ENCODE measurements around the gene INPP5A.
"Not testable (repeated sequence)": the region's sequence is repeated elsewhere in the genome, so short reads cannot be mapped to it uniquely, and the experiment has no call there.

The INPP5A gene

DNA sequence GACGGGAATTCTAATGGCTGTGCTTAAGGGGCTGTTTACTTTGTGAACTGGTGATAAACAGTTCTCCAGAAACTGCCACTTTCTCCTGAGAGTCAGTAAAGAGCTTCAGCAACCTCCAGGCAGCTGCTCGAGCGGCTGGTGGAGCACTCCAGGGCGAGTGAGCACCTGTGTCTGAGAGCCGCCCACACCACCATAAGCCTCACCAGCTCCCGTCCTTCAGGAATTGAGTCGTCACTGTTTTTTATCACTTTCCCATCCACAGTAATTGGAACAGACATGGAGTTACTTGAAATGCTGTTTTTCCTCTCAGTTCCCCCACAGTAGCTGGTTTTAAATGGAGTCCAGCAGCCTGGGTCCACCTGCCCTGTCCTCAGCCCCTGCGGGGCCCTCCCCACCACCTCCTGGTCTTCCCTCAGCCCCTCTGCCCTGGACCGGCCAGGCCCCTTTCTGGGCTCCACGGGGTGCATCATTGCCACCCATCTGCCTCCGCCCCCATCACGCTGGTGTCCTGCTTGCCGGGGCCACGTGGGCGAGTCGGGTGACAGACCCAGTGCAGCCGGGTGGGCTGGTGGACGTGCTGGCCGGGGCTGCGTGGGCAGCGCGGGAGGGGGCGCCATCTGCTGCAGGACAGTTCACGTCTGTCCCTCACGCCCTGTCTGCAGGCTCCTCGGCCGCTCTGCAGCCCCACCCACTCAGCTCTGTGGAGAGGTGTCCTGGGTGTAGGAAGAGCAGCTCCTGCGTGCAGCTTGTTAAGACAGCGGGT, 192.4 kb downstream of the INPP5A start:
- no peak for DNase-seq

DNA sequence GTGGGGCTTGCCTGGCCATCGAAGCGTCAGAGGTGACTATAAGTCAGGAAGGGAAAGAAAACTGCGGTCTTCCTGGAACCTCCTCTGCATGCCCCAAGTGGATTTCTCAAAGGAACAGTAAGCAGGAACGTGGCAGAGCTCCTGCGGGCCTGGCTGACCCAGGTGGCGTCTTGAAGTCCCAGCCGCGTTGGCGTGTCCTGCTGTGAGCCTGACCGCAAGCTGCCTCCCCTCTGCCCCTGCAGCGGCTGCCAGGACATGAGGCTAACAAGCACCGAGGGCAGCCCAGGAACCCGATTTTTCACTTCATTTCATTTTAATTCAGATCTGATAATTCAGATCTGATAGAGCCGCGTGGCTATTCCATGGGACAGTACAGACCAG, 193.0 kb downstream of the INPP5A start:
- DNase-seq, result no peak

DNA sequence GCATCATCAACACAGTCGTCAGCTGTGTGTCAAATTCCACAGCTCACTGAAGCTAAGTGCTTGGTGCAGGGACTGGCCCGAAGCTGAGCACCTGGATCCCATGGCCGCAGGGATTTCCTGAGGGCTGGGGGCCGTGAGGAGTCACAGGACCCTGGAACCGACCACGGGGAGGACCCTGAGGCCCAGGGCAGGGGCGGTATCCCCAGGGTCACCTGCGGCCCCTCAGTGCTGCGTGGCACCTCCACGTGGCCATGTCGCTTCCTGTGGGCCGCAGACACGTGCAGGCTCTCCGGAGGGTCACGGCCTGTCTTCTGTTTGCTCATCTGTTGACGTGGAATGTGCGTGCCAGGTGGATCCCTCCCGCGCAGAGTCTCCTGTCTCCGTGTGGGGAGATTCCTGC, 194.9 kb downstream of the INPP5A start:
- no peak for DNase-seq

DNA sequence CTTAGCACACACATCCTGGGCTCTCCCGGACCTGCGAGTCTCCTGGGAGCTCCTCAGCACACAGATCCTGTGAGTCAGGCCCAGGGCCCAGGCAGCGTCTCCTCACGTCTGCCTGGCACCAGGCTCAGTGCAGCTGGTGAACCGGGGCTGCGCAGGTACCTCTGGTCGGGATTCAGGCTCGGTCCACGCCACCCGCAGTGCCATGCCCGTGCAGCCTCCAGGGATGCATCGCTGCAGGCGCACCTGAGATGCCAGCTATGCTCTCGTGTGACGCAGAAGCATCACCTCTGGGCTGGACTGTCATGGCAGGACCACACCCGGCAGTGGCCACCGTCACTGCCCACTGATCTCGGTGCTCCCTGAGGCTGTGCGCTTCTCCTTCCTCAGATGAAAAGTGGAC, 196.3 kb downstream of the INPP5A start:
- DNase-seq, result no peak

DNA sequence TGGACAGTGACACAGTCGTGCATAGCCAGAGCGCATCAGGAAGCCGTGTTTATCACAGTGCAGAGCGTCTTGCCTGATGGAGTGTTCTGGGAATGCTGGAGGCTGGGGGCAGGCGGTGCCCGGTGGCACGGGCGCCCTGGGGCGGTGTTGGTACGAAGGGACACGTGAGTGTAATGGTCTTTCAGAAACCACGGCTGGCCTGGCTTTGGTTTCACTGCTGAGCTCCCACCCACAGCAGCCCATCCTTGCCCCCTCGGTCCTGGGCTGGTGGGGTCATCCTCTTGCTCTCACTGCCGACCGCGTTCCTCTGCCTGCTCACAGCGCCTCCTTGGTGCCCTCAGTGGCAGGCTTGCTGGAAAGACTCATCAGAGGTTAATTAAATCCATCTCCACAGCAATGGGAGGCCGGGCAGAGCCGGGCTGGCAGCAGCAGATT, 197.8 kb downstream of the INPP5A start:
- DNase-seq, result no peak

DNA sequence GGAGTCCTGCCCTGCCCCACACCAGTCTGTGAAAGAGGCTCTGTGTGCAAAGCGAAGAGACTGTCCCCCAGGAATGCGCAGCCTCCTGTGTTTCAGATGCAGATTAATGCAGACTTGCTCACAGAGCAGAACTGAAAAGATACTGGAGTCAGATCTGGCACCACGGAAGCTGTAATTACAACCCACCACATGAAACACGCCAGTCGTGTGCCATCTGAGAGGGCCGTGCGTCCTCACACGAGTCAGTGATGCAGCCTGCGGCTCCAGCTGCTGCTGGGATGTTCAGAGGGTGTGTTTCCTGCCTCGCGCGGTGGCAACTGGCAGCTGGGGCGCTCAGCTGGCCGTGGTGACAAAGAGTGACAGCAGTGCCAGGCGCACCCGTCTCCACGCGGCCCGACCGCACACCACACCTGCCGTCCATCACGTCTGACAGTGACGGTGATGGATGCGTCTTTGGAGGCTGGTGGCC, 198.4 kb downstream of the INPP5A start:
- no peak for DNase-seq

DNA sequence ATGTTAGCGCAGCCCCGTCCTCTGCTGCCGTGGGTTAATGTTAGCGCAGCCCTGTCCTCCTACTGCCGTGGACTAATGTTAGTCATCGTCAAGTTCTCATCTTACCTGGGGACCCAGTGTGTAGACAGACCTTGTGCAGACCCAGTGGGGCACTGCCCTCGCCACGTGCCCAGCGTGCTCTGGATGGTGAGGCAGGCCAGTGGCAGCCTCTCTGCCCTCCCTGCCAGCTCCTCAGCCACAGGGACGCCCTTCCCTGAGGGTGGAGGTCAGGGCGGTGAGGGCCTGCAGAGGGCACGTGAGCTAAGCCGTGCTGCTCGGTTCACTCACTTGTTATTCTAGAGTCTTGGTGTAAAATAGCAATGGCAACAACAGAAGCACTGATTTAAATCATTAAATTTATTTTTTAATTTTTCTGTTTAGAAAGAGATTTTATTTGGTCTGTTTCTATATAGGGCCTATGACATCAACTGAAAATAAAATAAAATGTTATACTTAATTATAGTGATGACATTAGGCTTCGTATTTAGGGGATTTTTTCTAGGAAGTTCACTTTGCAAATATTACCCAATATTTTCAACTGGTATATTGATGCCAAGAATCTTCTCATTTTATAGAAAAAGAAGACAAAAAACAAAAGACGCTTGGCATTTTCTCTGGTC, 199.9 kb downstream of the INPP5A start:
- DNase-seq, result no peak

DNA sequence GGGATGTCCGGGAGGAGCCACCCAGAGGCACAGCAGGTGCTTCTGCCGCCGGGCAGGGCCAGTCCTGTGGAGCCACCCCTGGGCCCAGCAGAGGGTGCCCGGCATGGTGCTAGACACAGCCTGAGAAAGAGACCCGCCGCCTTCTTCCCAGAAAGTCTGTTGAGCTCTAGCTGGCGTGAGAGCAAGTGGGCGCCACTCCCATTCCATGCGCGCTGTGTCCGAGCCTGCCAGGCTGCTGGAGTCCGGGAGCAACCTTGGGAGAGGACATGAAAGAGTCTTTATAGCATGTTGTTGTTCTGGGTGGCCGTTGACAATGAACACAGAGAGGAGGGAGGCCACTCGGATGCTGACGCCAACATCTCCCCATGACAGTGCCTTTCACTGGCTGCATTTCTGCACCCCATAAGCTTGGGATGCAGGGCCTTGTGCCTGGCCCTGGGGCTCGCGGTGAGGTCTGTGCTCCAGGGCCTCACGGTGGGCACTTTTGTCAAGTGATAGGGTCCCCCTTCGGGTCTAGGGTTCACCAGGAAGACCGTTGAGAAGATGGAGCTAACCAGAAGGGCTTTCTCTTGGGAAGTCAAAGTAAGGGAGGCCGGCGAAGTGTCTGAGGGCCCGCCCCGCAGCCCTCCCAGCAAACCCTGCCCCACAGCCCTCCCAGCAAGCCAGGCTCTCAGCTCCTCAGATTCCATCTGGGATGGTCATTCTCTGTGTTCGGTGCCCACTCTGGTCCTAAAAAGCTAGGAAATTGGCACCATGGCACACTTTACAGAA, 201.1 kb downstream of the INPP5A start:
- no peak for DNase-seq

DNA sequence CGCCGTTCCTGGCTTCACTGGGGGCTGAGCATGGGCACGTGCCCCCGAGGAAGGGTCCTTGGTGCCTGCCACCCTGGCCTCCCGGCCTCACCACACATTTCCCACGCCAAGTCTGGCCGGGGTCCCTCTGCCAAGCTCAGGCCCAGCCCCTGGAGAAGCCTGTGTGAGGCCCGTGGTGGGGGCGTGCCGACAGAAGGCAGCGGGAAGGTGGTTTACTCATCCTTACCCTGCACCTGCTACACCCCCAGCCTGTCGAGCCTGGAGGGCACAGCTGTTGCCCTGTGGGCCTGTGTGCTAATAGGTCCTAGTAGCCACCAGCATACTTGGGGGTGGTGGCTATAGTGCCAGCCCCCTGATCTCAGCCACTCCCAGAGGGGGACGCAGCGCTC, 201.6 kb downstream of the INPP5A start:
- no peak for DNase-seq

DNA sequence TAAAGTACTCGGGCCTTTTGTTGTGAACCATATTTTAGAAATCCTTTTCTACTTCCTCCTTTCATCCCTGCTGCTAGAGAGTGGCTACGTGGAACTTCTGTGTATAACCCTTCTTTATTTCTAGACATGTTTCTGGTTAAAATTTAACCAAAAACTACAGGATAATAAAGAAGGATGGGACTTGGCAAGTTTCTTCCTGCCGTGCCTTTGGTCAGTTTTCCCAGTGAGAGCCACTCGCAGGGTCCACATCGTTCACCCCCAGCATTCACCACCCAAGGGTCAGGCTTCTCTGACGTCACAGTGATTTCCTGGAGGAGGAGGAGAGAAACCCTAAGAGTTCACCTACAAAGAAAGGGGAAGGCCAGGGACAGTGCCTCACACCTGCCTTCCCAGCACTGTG, 203.0 kb downstream of the INPP5A start:
- DNase-seq, result no peak

DNA sequence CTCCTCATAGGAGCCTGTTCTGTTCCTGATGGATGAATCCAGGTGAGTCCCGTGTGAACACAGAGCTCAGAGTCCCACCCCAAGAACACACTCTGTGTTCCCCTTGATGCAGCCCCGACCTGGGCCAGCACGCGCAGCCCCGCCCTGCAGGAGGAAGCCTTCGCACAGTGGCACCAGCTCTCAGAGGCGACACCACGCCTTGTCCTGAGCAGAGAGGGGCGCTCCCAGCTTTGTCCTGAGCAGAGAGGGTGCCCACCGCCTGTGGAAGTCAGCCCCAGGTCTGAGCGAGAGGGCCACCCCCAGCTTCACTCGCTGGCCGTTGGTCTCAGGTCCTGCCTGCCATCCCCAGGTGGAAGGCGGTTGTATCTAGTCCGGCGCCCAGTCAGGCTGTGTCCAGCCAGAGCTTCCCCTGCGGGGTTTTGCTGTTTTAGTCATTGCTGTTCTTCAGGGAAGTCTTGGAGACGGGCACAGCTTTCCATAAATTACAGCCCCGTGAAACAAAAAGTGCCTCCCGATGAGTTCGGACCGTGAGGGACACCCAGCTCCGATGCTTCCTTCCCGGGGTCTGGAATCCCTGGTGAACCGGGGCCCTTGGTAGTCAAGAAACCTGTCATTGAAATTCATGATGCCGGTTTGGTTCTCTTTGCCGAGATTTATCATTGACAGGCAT, 204.7 kb downstream of the INPP5A start:
- DNase-seq, result no peak

DNA sequence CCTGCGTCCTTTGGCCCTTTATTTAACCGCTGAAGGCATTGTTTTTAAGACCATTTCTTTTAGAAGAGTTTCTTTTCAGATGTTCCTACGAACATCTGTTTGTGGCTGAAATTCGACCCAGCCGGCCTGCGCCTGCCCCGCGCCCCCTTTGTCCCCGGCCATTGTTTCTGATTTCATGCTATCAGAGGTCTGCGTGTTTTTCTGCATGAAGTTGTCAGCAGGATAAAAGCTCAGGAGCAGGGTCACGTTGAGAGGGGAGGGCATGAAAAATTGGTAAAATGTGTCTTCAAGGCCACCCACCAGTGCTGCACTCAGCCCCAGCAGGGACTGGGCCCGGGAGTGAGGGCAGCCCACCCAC, 205.2 kb downstream of the INPP5A start:
- no peak for DNase-seq

DNA sequence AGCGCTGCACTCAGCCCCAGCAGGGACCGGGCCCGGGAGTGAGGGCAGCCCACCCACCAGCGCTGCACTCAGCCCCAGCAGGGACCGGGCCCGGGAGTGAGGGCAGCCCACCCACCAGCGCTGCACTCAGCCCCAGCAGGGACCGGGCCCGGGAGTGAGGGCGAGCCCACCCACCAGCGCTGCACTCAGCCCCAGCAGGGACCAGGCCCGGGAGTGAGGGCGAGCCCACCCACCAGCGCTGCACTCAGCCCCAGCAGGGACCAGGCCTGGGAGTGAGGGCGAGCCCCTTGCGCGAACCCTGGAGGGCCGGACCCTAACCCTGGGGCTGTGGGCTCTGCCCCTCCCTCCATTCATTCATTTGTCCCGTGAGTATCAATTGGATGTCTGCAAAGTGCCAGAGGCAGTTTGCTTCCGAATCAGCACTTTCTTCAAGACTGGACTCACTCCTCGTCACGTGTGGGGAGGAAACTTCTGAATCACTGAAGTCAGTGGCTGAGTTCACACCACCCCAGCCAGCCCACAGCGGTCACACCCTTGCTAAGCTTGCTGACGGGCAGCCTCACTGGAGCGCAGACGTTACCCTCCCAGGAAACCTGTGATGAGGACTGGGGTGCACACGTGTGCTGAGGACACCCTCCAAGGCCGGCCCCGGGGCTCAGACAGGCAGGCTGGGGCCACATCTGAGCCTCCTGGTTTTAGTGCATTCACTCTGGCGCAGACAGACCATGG, 205.8 kb downstream of the INPP5A start:
- not testable (repeated sequence) for DNase-seq

DNA sequence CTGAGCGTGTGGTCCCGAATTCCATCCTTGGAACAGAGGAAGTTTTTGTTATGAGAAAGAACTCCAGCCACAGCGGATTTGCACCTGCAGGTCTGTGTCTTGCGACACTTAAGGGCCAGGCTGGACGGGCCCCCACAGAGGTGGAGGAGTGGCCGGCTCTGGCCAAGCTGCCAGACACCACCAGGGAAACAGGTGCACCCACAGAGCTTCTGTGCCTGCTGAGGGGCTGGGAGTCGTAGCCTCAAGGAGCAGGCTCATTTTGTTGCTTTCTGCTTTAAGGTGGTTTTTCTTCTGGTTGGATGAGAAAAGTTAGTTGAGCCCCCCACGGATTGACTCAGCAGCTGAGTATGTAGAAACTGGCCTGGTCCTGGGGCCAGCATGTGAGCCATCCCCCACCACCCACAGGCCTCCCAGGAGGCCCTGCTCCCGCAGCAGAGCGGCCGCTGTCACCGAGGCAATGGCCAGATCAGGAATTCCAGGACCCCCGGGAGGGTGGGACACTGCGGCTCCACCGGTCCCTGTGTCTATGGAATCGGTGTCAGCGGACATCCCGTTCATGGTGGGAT, 206.4 kb downstream of the INPP5A start:
- DNase-seq, result no peak

DNA sequence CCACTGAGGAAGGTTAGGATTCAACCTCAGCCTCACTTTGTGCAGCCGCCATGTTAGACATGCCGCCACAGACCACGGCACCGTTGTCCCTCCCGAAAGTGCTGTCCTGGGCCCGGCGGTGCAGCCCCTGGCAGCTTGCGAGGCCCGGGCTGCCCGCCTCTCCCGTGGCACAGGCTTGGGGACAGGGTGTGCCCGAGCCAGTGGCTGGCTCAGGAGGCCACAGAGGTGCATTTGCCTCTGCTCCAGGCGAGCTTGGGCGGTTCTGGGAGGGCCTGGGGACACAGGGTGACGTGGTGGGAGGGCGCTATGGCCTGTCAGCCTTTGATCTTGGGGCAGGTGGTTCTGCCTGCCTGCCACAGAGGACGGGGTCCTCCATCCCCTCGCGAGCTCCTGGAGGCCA, 207.3 kb downstream of the INPP5A start:
- DNase-seq, result no peak

DNA sequence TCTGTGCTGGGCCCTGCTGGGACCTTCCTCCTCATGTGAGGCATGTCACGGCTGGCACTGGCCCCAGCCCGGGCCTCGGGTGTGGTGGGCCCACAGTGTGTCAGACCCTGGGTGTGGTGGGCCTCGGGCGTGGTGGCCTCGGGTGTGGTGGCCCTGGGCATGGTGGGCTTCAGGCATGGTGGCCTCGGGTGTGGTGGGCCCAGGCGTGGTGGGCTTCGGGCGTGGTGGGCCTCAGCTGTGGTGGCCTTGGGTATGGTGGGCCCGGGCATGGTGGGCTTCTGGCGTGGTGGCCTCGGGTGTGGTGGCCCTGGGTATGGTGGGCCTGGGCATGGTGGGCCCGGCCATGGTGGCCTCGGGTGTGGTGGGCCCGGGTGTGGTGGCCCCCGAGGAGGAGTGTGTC, 207.9 kb downstream of the INPP5A start:
- DNase-seq, result no peak

DNA sequence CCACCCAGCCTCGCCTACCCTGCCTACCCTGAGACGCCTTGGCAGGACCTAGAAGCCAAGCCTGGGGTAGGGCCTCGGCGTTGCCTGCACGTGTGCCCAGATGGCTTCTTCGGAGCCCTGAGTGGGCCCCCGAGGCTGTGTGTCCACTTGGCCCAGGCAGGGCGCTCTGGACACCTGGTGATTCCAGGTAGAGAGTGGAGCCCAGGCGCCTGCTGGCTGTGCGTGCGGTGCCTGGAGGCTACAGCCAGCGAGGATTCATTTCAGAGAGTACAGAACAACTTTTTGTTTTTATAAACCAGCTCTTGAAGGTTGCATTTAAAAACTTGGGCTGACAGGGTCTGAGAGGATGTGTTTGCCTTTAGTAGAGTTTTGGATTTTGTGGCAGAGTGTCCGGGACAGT, 208.4 kb downstream of the INPP5A start:
- DNase-seq, result no peak

DNA sequence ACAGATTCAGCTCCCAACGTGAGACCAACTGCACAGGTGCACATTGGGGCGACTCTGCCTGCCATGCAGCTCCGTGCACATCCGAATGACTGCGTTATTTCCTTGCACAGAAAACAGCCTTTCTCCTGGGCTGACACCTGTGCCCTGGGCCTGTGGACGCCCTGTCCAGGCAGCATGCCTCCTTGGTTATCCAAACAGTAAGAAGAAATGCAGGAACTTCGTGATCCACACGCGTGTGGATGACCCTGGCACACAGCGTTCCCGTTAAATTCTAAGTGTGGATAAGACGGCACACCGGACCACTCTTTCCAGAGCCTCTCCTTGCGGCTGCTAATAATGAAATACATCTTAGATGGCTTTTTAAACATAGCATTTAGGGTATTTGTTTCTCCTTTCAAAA, 208.8 kb downstream of the INPP5A start:
- DNase-seq, result no peak

DNA sequence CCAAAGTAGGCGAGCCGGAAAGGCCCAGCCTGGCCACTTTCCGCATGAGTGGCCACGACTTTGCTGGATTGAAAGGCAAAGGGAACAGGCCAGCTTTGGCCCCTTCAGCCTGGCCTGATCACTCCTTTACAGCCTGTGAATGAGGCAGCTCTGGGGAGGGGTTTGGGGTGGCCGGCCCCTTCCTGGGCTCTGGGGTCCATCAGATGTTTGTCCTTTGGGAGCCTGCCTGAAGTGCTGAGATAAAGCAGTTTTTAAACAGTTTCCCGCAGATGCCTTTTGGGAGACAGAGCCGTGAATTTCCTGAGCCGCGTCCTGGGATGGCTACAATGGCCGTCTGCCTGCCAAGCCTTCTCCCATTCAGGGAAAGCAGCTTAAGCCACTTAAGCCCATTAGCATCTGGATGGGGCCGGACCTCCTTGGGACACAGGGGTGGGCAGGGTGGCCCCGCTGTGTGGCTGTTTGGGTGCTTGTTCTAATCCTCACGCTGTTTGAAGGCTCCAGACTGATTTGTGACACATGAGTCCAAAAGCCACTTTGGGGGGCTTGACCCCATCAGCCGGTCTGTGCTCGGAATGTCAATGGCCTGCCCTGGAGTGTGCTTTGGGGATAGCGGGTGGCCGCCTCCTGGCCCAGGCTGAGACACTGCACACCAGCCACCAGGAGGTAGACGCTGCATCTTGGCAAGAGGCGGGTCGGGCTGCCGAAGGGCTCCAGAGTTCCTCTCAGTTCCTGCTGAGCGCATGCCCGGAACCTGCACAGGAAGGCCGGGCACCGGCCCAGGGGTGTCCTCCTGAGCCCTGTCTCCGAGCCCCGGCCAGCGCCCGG, 209.4 kb downstream of the INPP5A start:
- DNase-seq, result no peak

DNA sequence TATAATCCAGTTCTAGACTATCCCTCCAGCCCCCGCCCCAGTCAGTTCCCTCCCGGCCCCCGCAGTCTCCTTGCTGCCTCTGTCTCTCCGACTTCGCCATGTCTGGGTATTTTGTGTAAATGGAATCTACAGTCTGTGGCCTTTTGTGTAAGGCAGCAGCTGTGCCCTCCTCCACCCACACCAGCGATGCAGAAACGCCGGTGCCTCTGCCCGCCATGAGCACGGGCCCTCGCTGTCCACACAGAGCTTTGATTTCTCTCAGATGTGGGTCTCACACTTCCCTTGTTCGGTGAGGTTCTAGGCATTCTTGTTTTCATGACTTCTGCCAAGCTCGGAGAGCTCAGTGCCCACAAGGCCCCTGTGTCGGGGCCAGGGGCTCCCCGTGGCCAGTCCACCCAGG, 210.5 kb downstream of the INPP5A start:
- no peak for DNase-seq
